Uterus (tissue), 2 donors: ENCODE measurements around the gene PTPRD.

Experiments used
- POLR2A ChIP-seq, 2 donors: fragments of 450-650 bp; IDR thresholded peaks; one replicate each; pipeline ENCODE4 v1.6.1; 2016; ENCODE audit warnings: antibody characterized with exemption in 2 of 2, mild to moderate bottlenecking in 1 of 2, moderate library complexity in 1 of 2
- TF ChIP-seq, protein P1 (sequence below), 4 experiments: fragments of 200-600 bp in 2 of 4; fragments of 450-650 bp in 2 of 4; sonication (generic) in 2 of 4; IDR thresholded peaks; one replicate each; pipeline ENCODE4 v1.5.1; 2016 to 2019; ENCODE audit warnings: antibody characterized with exemption in 4 of 4, mild to moderate bottlenecking in 2 of 4, moderate library complexity in 1 of 4

DNA sequence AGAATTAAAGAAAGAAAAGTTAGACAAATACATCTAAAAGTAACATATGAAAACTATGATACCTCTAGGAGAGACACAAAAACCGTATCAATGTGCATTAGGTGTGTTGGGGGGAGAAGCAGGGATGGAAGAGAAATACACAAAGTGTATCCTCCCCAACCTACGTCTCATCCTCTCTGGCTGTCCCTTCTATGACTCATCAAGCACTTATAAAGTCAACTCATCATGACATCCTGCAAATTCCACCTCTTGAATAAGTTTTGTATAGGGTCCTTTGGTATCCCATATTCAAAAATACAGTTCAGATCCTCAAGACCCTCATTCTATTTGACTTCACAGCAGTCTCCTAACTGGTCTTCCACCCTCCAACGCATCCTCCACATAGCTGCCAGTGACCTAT, 1895.7 kb downstream of the PTPRD start:
- TF ChIP-seq, protein P1, sequence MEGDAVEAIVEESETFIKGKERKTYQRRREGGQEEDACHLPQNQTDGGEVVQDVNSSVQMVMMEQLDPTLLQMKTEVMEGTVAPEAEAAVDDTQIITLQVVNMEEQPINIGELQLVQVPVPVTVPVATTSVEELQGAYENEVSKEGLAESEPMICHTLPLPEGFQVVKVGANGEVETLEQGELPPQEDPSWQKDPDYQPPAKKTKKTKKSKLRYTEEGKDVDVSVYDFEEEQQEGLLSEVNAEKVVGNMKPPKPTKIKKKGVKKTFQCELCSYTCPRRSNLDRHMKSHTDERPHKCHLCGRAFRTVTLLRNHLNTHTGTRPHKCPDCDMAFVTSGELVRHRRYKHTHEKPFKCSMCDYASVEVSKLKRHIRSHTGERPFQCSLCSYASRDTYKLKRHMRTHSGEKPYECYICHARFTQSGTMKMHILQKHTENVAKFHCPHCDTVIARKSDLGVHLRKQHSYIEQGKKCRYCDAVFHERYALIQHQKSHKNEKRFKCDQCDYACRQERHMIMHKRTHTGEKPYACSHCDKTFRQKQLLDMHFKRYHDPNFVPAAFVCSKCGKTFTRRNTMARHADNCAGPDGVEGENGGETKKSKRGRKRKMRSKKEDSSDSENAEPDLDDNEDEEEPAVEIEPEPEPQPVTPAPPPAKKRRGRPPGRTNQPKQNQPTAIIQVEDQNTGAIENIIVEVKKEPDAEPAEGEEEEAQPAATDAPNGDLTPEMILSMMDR (IDR thresholded peaks at IDR 0.05) = no peak
- TF ChIP-seq POLR2A (IDR thresholded peaks at IDR 0.05) = no peak
